Astrocyte (in vitro differentiated cells and primary cell): ENCODE measurements around the gene THY1.
"Not testable (repeated sequence)": the region's sequence is repeated elsewhere in the genome, so short reads cannot be mapped to it uniquely, and the experiment has no call there.

Experiments
- EZH2 ChIP-seq: IDR thresholded peaks from 2 replicates; pipeline ENCODE4 v1.6.1; 2012; ENCODE audit warnings: mild to moderate bottlenecking, low read length, inconsistent platforms; ENCODE audit not compliant: insufficient read depth
- TF ChIP-seq, protein P1 (sequence below): IDR thresholded peaks from 2 replicates; pipeline ENCODE4 v1.5.1; 2011; ENCODE audit warnings: low read depth, mild to moderate bottlenecking, inconsistent platforms, low read length, moderate library complexity; ENCODE audit not compliant: insufficient read depth

DNA sequence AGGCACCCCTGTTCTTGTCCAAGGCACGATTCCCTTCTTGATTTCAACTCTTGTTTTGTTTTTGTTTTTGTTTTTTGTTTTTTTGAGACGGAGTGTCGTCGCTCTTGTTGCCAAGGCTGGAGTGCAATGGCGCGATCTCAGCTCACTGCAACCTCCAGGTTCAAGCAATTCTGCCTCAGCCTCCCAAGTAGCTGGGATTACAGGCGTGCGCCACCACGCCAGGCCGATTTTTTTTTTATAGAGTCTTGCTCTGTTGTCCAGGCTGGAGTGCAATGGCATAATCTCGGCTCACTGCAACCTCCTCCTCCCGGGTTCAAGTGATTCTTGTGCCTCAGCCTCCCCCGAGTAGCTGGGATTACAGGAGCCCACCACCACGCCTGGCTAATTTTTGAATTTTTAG, 40.5 kb downstream of the THY1 start:
- TF ChIP-seq, protein P1, sequence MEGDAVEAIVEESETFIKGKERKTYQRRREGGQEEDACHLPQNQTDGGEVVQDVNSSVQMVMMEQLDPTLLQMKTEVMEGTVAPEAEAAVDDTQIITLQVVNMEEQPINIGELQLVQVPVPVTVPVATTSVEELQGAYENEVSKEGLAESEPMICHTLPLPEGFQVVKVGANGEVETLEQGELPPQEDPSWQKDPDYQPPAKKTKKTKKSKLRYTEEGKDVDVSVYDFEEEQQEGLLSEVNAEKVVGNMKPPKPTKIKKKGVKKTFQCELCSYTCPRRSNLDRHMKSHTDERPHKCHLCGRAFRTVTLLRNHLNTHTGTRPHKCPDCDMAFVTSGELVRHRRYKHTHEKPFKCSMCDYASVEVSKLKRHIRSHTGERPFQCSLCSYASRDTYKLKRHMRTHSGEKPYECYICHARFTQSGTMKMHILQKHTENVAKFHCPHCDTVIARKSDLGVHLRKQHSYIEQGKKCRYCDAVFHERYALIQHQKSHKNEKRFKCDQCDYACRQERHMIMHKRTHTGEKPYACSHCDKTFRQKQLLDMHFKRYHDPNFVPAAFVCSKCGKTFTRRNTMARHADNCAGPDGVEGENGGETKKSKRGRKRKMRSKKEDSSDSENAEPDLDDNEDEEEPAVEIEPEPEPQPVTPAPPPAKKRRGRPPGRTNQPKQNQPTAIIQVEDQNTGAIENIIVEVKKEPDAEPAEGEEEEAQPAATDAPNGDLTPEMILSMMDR = not testable (repeated sequence)
- not testable (repeated sequence) for TF ChIP-seq EZH2
